ENCODE measurements around the gene FRMD4B. TPM values are rescaled to one million over a fixed set of nuclear protein-coding genes. Genes with fewer than 3 reads are reported as not detected.

FRMD4B gene
- total RNA-seq, 3 donors from 2014 or later (not counting 1 experiment from before 2014, with no cell fraction given): 8.5 to 19.8 (median 9.4) TPM

- Histone ChIP-seq H3K9me3 (ENCODE audit: control insufficient read depth, insufficient read depth, low read length) (no peaks in the 10 kb centered on the region), H3K27ac (ENCODE audit: low read length) (no peak overlapping the region), H3K27me3 (ENCODE audit: control insufficient read depth, insufficient read depth, low read length) (no peaks in the 10 kb centered on the region), H3K36me3 (ENCODE audit: control insufficient read depth, insufficient read depth, low read length) (no peaks in the 10 kb centered on the region), H3K4me1 (ENCODE audit: control insufficient read depth, insufficient read depth, low read length) (peaks cover 27% of the 10 kb centered on the region), H3K4me3 (ENCODE audit: low read length) (no peak overlapping the region)
- Mint-ChIP-seq H3K9me3 (no peaks in the 10 kb centered on the region), H3K27ac (peak overlapping the region; percentile 60 to 75), H3K4me1 (peaks cover 49 to 50% of the 10 kb centered on the region in 2 donors), H3K4me3 (peak overlapping the region; percentile 84), H3K36me3 (no peaks in the 10 kb centered on the region), H3K27me3 (ENCODE audit: low read depth in 2 of 2) (no peaks in the 10 kb centered on the region)
- ATAC-seq (no peak), DNase-seq (no peak)
- intact Hi-C loops (cut with micrococcal nuclease): no loop called here
- TF ChIP-seq CTCF (IDR thresholded peaks at IDR 0.05): no peak
- 91% methylated on average over 2 of the region's 3 CpGs for WGBS (ENCODE audit: insufficient coverage)
Measured at GRCh38 chr3:69367586-69367985, 18.3 kb downstream of the FRMD4B start.

GRCh38 chr3:69364354-69364753, 21.5 kb downstream of the FRMD4B start:
- no peak overlapping the region for H3K27ac Mint-ChIP-seq
- H3K4me1 ChIP-seq (ENCODE audit: control insufficient read depth, insufficient read depth, low read length): peaks cover 10% of the 10 kb centered on the region
- peaks cover 20 to 21% of the 10 kb centered on the region in 2 donors for H3K4me1 Mint-ChIP-seq
- 95% methylated on average over 3 of the region's 5 CpGs for WGBS (ENCODE audit: insufficient coverage)
- no peak for TF ChIP-seq CTCF (IDR thresholded peaks at IDR 0.05)
- no peaks in the 10 kb centered on the region for H3K36me3 ChIP-seq (ENCODE audit: control insufficient read depth, insufficient read depth, low read length)
- H3K9me3 Mint-ChIP-seq: no peaks in the 10 kb centered on the region
- no peak overlapping the region for H3K4me3 ChIP-seq (ENCODE audit: low read length)
- ATAC-seq (no peak), DNase-seq (no peak)
- H3K9me3 ChIP-seq (ENCODE audit: control insufficient read depth, insufficient read depth, low read length): no peaks in the 10 kb centered on the region
- H3K27me3 Mint-ChIP-seq (ENCODE audit: low read depth in 2 of 2): no peaks in the 10 kb centered on the region
- no peak overlapping the region for H3K27ac ChIP-seq (ENCODE audit: low read length)
- H3K4me3 Mint-ChIP-seq: no peak overlapping the region
- H3K27me3 ChIP-seq (ENCODE audit: control insufficient read depth, insufficient read depth, low read length): no peaks in the 10 kb centered on the region
- no peaks in the 10 kb centered on the region for H3K36me3 Mint-ChIP-seq
- intact Hi-C loops (cut with micrococcal nuclease): no loop called here

- no peaks in the 10 kb centered on the region for H3K36me3 Mint-ChIP-seq
- H3K4me1 Mint-ChIP-seq: peaks cover 0 to 5% of the 10 kb centered on the region in 2 donors
- ATAC-seq (no peak), DNase-seq (no peak)
- no peaks in the 10 kb centered on the region for H3K27me3 Mint-ChIP-seq (ENCODE audit: low read depth in 2 of 2)
- Histone ChIP-seq H3K9me3 (ENCODE audit: control insufficient read depth, insufficient read depth, low read length) (no peaks in the 10 kb centered on the region), H3K27me3 (ENCODE audit: control insufficient read depth, insufficient read depth, low read length) (no peaks in the 10 kb centered on the region), H3K27ac (ENCODE audit: low read length) (no peak overlapping the region), H3K36me3 (ENCODE audit: control insufficient read depth, insufficient read depth, low read length) (no peaks in the 10 kb centered on the region), H3K4me3 (ENCODE audit: low read length) (no peak overlapping the region), H3K4me1 (ENCODE audit: control insufficient read depth, insufficient read depth, low read length) (no peaks in the 10 kb centered on the region)
- no CpG with 5 or more reads among the region's 2 CpGs for WGBS (ENCODE audit: insufficient coverage)
- H3K27ac Mint-ChIP-seq: no peak overlapping the region
- intact Hi-C loops (cut with micrococcal nuclease): no loop called here
- H3K9me3 Mint-ChIP-seq: no peaks in the 10 kb centered on the region
- TF ChIP-seq CTCF (IDR thresholded peaks at IDR 0.05): no peak
- no peak overlapping the region for H3K4me3 Mint-ChIP-seq
Measured at GRCh38 chr3:69360690-69361089, 25.2 kb downstream of the FRMD4B start.

- Histone ChIP-seq H3K9me3 (ENCODE audit: control insufficient read depth, insufficient read depth, low read length) (no peaks in the 10 kb centered on the region), H3K27ac (ENCODE audit: low read length) (no peak overlapping the region), H3K27me3 (ENCODE audit: control insufficient read depth, insufficient read depth, low read length) (no peaks in the 10 kb centered on the region), H3K36me3 (ENCODE audit: control insufficient read depth, insufficient read depth, low read length) (no peaks in the 10 kb centered on the region), H3K4me3 (ENCODE audit: low read length) (no peak overlapping the region), H3K4me1 (ENCODE audit: control insufficient read depth, insufficient read depth, low read length) (no peaks in the 10 kb centered on the region)
- Mint-ChIP-seq H3K4me3 (no peak overlapping the region), H3K27ac (no peak overlapping the region), H3K9me3 (no peaks in the 10 kb centered on the region), H3K27me3 (ENCODE audit: low read depth in 2 of 2) (no peaks in the 10 kb centered on the region), H3K36me3 (no peaks in the 10 kb centered on the region), H3K4me1 (peaks cover 0 to 5% of the 10 kb centered on the region in 2 donors)
- intact Hi-C loops (cut with micrococcal nuclease): no loop called here
- DNase-seq (no peak), ATAC-seq (no peak)
- TF ChIP-seq CTCF (IDR thresholded peaks at IDR 0.05): no peak
Measured at GRCh38 chr3:69359916-69360315, 26.0 kb downstream of the FRMD4B start.

Data from natural killer cell (primary cell).